ENCODE measurements around the gene MAD1L1.

Gene MAD1L1

GRCh38 chr7:2257651-2258050, 24.9 kb upstream of the MAD1L1 start:
- no peak for DNase-seq

GRCh38 chr7:2257046-2257551, 24.4 kb upstream of the MAD1L1 start:
- DNase-seq: no peak

- no peak for DNase-seq
Measured at GRCh38 chr7:2256306-2257045, 23.7 kb upstream of the MAD1L1 start.

- no peak for DNase-seq
Measured at GRCh38 chr7:2255145-2256139, 22.7 kb upstream of the MAD1L1 start.

- DNase-seq: no peak
Measured at GRCh38 chr7:2254429-2255144, 21.8 kb upstream of the MAD1L1 start.

- DNase-seq: no peak
Measured at GRCh38 chr7:2253525-2254244, 20.9 kb upstream of the MAD1L1 start.

- no peak for DNase-seq
Measured at GRCh38 chr7:2253021-2253420, 20.3 kb upstream of the MAD1L1 start.

- DNase-seq: no peak
Measured at GRCh38 chr7:2251841-2252771, 19.4 kb upstream of the MAD1L1 start.

- DNase-seq: no peak
Measured at GRCh38 chr7:2251381-2251780, 18.6 kb upstream of the MAD1L1 start.

- DNase-seq: no peak
Measured at GRCh38 chr7:2249744-2250323, 17.1 kb upstream of the MAD1L1 start.

- peak; percentile 72 for DNase-seq
Measured at GRCh38 chr7:2248984-2249694, 16.4 kb upstream of the MAD1L1 start.

GRCh38 chr7:2247141-2247995, 14.6 kb upstream of the MAD1L1 start:
- peak; percentile 75 for DNase-seq

- no peak for DNase-seq
Measured at GRCh38 chr7:2245883-2246675, 13.3 kb upstream of the MAD1L1 start.

GRCh38 chr7:2244404-2244995, 11.8 kb upstream of the MAD1L1 start:
- no peak for DNase-seq

- DNase-seq: no peak
Measured at GRCh38 chr7:2243458-2243857, 10.7 kb upstream of the MAD1L1 start.

GRCh38 chr7:2242541-2243429, 10.0 kb upstream of the MAD1L1 start:
- no peak for DNase-seq
